Upper lobe of right lung (tissue), 1 donor: ENCODE results near the gene HIVEP3. TPM values are rescaled to one million over a fixed set of nuclear protein-coding genes. Genes with fewer than 3 reads are reported as not detected.

Source experiments
- ATAC-seq: fragments of 200-7000 bp; cut with Tn5 transposase; one replicate; pipeline ENCODE4 v1.9.1; 2020; ENCODE audit warnings: mild to moderate bottlenecking, moderate library complexity
- DNase-seq: peaks from one replicate; pipeline ENCODE4 v3.0.0-alpha.2; 2020
- H3K27ac ChIP-seq: fragments of 200-600 bp; one replicate; pipeline ENCODE4 v1.8.0; 2022
- H3K27me3 ChIP-seq: fragments of 200-600 bp; one replicate; pipeline ENCODE4 v1.8.0; 2022; ENCODE audit warnings: mild to moderate bottlenecking
- H3K36me3 ChIP-seq: fragments of 200-600 bp; one replicate; pipeline ENCODE4 v1.8.0; 2022
- H3K4me1 ChIP-seq: fragments of 200-600 bp; one replicate; pipeline ENCODE4 v1.8.0; 2022
- H3K4me3 ChIP-seq: fragments of 200-600 bp; one replicate; pipeline ENCODE4 v1.8.0; 2022; ENCODE audit warnings: mild to moderate bottlenecking
- H3K9me3 ChIP-seq: fragments of 200-600 bp; one replicate; pipeline ENCODE4 v1.8.0; 2022
- CTCF ChIP-seq: fragments of 200-600 bp; IDR thresholded peaks from one replicate; pipeline ENCODE4 v1.8.0; 2022; ENCODE audit warnings: antibody characterized with exemption
- intact Hi-C: fragments of 100-400 bp; cut with DNase I; formaldehyde crosslinking; loops from one replicate; pipeline ENCODE4 v1.11.0; 2022
- total RNA-seq: library from RNA; stranded (reverse); fragmentation: NEBNext Ultra II Directional; extraction: Animal tissue kit (Norgen Biotek cat#: 25700); gene quantifications from one replicate; pipeline ENCODE4 v1.2.1, GENCODE V29; 2021
- donor health status: DM: no; HTN: yes; CAD: no; lungs with severe emphysema.

Gene HIVEP3
- total RNA-seq, 1 donor from 2014 or later, result 16.6 TPM

- no peaks in the 10 kb centered on the region for H3K4me1 ChIP-seq
- no peak for TF ChIP-seq CTCF
- no peak overlapping the region for H3K4me3 ChIP-seq
- H3K27ac ChIP-seq, result no peak overlapping the region
- ATAC-seq, result no peak
- no peaks in the 10 kb centered on the region for H3K9me3 ChIP-seq
- H3K27me3 ChIP-seq, result no peaks in the 10 kb centered on the region
- intact Hi-C loops, result no loop called here
- no peaks in the 10 kb centered on the region for H3K36me3 ChIP-seq
- DNase-seq, result no peak
Observed at GRCh38 chr1:41691424-41691823, 227.3 kb downstream of the HIVEP3 start.

- ATAC-seq, result no peak
- Histone ChIP-seq H3K4me3 (no peak overlapping the region), H3K9me3 (no peaks in the 10 kb centered on the region), H3K4me1 (no peaks in the 10 kb centered on the region), H3K27me3 (no peaks in the 10 kb centered on the region), H3K36me3 (no peaks in the 10 kb centered on the region), H3K27ac (no peak overlapping the region)
- TF ChIP-seq CTCF, result no peak
- peak; percentile 36 for DNase-seq
- intact Hi-C loops, result no loop called here
Observed at GRCh38 chr1:41690331-41690730, 228.4 kb downstream of the HIVEP3 start.

- intact Hi-C loops, result no loop called here
- Histone ChIP-seq H3K27me3 (no peaks in the 10 kb centered on the region), H3K4me3 (no peak overlapping the region), H3K4me1 (no peaks in the 10 kb centered on the region), H3K27ac (no peak overlapping the region), H3K9me3 (no peaks in the 10 kb centered on the region), H3K36me3 (no peaks in the 10 kb centered on the region)
- peak; percentile 21 for ATAC-seq
- peak; percentile 20 for DNase-seq
- no peak for TF ChIP-seq CTCF
Observed at GRCh38 chr1:41689558-41689981, 229.2 kb downstream of the HIVEP3 start.

GRCh38 chr1:41689139-41689538, 229.6 kb downstream of the HIVEP3 start:
- DNase-seq, result peak; percentile 34
- intact Hi-C loops, result no loop called here
- TF ChIP-seq CTCF, result no peak

GRCh38 chr1:41687007-41687406, 231.7 kb downstream of the HIVEP3 start:
- no peak for TF ChIP-seq CTCF
- H3K27ac ChIP-seq, result no peak overlapping the region
- H3K27me3 ChIP-seq, result no peaks in the 10 kb centered on the region
- intact Hi-C loops, result no loop called here
- ATAC-seq (no peak), DNase-seq (peak; percentile 2)
- H3K4me1 ChIP-seq, result peaks cover 15% of the 10 kb centered on the region
- no peaks in the 10 kb centered on the region for H3K36me3 ChIP-seq
- no peaks in the 10 kb centered on the region for H3K9me3 ChIP-seq
- H3K4me3 ChIP-seq, result no peak overlapping the region

More at GRCh38 chr1:41689139-41689538, 229.6 kb downstream of the HIVEP3 start:
- no peak overlapping the region for H3K4me3 ChIP-seq
- no peak for ATAC-seq
- H3K27me3 ChIP-seq, result no peaks in the 10 kb centered on the region
- no peak overlapping the region for H3K27ac ChIP-seq
- H3K4me1 ChIP-seq, result peaks cover 3% of the 10 kb centered on the region
- no peaks in the 10 kb centered on the region for H3K9me3 ChIP-seq
- H3K36me3 ChIP-seq, result no peaks in the 10 kb centered on the region
